CD8-positive, alpha-beta memory T cell (primary cell): ENCODE results near the gene SLC44A4. TPM values are rescaled to one million over a fixed set of nuclear protein-coding genes. Genes with fewer than 3 reads are reported as not detected.

Experiments
- CTCF ChIA-PET: fragments of 350-600 bp; sonication (Branson Sonifier 250); formaldehyde crosslinking; loops from one replicate; lab custom pipeline; 2021; ENCODE audit warnings: antibody characterized with exemption; lab: Charles Lee
- POLR2A ChIA-PET: fragments of 350-600 bp; sonication (Branson Sonifier 250); formaldehyde crosslinking; loops from one replicate; lab custom pipeline; 2021; ENCODE audit warnings: antibody characterized with exemption; lab: Charles Lee
- DNase-seq, 5 donors: peaks; one replicate each; pipeline versions ENCODE4 v3.0.0 to v3.0.0-alpha.2; 2020 to 2022; ENCODE audit warnings: mixed read lengths in 1 of 5
- H3K27ac ChIP-seq: one replicate; pipeline ENCODE4 v1.7.0; 2013; ENCODE audit warnings: low read depth, mild to moderate bottlenecking, low read length, moderate library complexity
- H3K27me3 ChIP-seq: 2 replicates; pipeline ENCODE4 v1.7.0; 2013; ENCODE audit warnings: low read length, mild to moderate bottlenecking; ENCODE audit not compliant: insufficient read depth, poor library complexity, severe bottlenecking
- H3K36me3 ChIP-seq: 2 replicates; pipeline ENCODE4 v1.7.0; 2013; ENCODE audit warnings: mild to moderate bottlenecking, low read length, moderate library complexity; ENCODE audit not compliant: insufficient read depth
- H3K4me1 ChIP-seq: 2 replicates; pipeline ENCODE4 v1.7.0; 2013; ENCODE audit warnings: mild to moderate bottlenecking, low read length, moderate library complexity; ENCODE audit not compliant: insufficient read depth
- H3K4me3 ChIP-seq: 2 replicates; pipeline ENCODE4 v1.7.0; 2013; ENCODE audit warnings: mild to moderate bottlenecking, low read length
- H3K9me3 ChIP-seq: 2 replicates; pipeline ENCODE4 v1.7.0; 2013; ENCODE audit warnings: mild to moderate bottlenecking, low read length
- H3K27ac Mint-ChIP-seq, 8 donors: one replicate each; pipeline ENCODE4 v1.8.0; 2020 to 2021; ENCODE audit warnings: mixed read lengths in 8 of 8, mild to moderate bottlenecking in 6 of 8, inconsistent platforms in 3 of 8, moderate library complexity in 3 of 8
- H3K27me3 Mint-ChIP-seq, 2 donors: one replicate each; pipeline ENCODE4 v1.8.0; 2020 to 2021; ENCODE audit warnings: mixed read lengths in 2 of 2, mild to moderate bottlenecking in 1 of 2, moderate library complexity in 1 of 2
- H3K36me3 Mint-ChIP-seq, 3 donors: one replicate each; pipeline ENCODE4 v1.8.0; 2020 to 2021; ENCODE audit warnings: mixed read lengths in 3 of 3, inconsistent platforms in 1 of 3, mild to moderate bottlenecking in 1 of 3
- H3K4me1 Mint-ChIP-seq, 3 donors: one replicate each; pipeline ENCODE4 v1.8.0; 2020 to 2021; ENCODE audit warnings: mixed read lengths in 3 of 3, inconsistent platforms in 1 of 3, mild to moderate bottlenecking in 1 of 3
- H3K4me3 Mint-ChIP-seq, 7 donors: one replicate each; pipeline ENCODE4 v1.8.0; 2020 to 2021; ENCODE audit warnings: mixed read lengths in 7 of 7, mild to moderate bottlenecking in 6 of 7, moderate library complexity in 4 of 7, inconsistent platforms in 2 of 7
- H3K9me3 Mint-ChIP-seq, 5 donors: one replicate each; pipeline ENCODE4 v1.8.0; 2020 to 2022; ENCODE audit warnings: mixed read lengths in 5 of 5, mild to moderate bottlenecking in 3 of 5, moderate library complexity in 2 of 5, inconsistent platforms in 1 of 5
- polyA plus RNA-seq: library from polyadenylated mRNA; unstranded; fragments of 300-500 nt; fragmentation: Illumina TruSeq; gene quantifications from one replicate; pipeline ENCODE4 v1.2.3, GENCODE V29; 2021
- total RNA-seq, 2 experiments: library from RNA; stranded (reverse); gene quantifications; one replicate each; pipeline ENCODE4 v1.2.3, GENCODE V29; 2021

SLC44A4 gene
- total and polyA plus RNA-seq, 3 experiments from 2014 or later = not detected

DNA sequence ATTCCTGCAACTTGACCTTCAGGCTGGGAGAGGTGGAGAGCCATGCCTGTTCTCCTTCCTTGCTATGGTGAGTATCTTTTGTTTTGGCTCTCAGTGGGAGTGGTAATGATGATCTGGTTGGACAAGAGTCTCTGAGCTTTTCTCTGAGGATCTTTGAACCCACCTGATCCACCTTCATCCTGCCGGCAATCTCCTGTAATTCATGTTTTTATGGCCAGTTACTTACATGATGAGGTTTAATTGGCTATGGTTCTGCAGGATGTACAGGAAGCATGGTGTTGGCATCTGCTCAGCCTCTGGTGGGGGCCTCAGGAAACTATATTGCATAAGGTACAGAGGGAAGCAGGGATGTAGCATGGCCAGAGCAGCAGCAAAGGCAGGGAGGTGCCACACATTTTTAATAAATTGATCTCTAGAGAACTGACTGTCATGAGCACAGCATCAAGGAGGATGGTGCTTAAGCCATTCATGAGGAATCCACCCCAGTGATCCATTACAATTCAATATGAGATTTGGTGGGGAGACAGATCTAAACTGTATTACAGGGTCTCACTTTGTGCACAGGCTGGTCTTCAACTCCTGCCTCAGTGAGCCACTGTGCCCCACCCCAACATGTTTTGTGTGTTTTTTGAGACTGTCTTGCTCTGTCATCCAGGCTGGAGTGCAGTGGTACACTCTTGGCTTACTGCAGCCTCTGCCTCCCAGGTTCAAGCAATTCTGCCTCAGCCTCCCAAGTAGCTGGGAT, 41.3 kb downstream of the SLC44A4 start:
- H3K27ac ChIP-seq = peak overlapping the region; percentile 94
- no peak for DNase-seq
- ChIA-PET POLR2A (interaction anchor here (0.7 to 1.4 kb wide), 3 partner anchors 25 to 107 kb away, joined by 3 to 6 read pairs (median 4); partner anchors contain the start of gene NEU1), CTCF (interaction anchor here (1.1 to 2.8 kb wide), 6 partner anchors 26 to 239 kb away, joined by 3 to 9 read pairs (median 4); partner anchors contain the start of gene NEU1)
- H3K27ac Mint-ChIP-seq = peak overlapping the region; percentile 61 to 100 (median 98)
- no peaks in the 10 kb centered on the region for H3K27me3 Mint-ChIP-seq
- H3K4me1 Mint-ChIP-seq = peaks cover 38 to 49% (median 43%) of the 10 kb centered on the region in 3 donors
- H3K9me3 Mint-ChIP-seq = no peaks in the 10 kb centered on the region
- no peaks in the 10 kb centered on the region for H3K27me3 ChIP-seq
- peaks cover 43% of the 10 kb centered on the region for H3K4me1 ChIP-seq
- H3K4me3 Mint-ChIP-seq = peak overlapping the region; percentile 89 to 100 (median 95)
- H3K4me3 ChIP-seq = peak overlapping the region; percentile 73
- H3K36me3 Mint-ChIP-seq = peaks cover 10 to 72% (median 14%) of the 10 kb centered on the region in 3 donors
- H3K9me3 ChIP-seq = no peaks in the 10 kb centered on the region
- peaks cover 33% of the 10 kb centered on the region for H3K36me3 ChIP-seq

DNA sequence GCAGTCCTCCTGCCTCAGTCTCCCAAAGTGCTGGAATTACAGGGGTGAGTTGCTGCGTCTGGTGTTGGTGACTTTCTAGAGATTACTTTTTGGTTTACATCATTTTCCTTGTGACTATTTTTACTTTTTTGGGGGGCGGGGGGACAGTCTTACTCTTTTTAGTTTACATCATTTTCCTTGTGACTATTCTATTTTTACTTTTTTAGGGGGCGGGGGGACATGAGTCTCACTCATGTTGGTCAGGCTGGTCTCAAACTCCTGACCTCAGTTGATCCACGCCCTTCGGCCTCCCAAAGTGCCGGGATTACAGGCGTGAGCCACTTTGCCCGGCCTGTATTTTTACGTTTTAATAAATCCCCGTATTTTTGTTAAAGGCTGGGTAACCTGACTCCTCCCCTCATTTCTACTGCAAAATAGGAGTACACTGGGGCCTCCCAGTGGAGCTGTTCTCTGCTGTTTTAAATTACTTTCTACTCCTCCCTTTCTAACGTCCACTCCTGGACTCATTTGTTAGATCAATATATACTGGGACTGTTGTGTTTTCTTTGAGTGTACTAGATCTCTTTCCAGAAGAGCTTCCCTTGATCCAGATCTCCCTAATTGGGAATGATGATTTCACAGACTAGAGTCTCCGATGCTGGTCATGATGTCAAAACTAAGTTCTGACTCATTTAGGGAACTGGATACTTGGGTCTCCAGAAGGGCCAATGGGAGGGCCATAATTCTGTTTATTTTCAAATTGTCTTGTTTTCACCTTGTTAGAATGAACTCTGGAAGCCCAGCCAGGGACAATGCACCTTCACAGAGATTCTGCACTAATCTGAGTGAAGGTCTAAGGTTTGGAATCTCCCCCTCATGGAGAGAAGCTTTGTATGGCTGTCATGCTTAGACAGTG, 42.1 kb downstream of the SLC44A4 start:
- ChIA-PET CTCF (interaction anchor here (1.1 to 1.6 kb wide), 4 partner anchors 29 to 238 kb away, joined by 3 to 4 read pairs (median 4); no protein-coding TSS in a partner anchor), POLR2A (interaction anchor here (0.5 to 2.3 kb wide), 6 partner anchors 26 to 243 kb away, joined by 3 to 12 read pairs (median 4); partner anchors contain the start of genes EHMT2 and NEU1)
- no peaks in the 10 kb centered on the region for H3K27me3 ChIP-seq
- Mint-ChIP-seq H3K4me1 (peaks cover 38 to 49% (median 43%) of the 10 kb centered on the region in 3 donors), H3K36me3 (peaks cover 10 to 69% (median 14%) of the 10 kb centered on the region in 3 donors), H3K4me3 (peak overlapping the region; percentile 89 to 100 (median 95)), H3K27ac (peak overlapping the region; percentile 61 to 100 (median 98)), H3K9me3 (no peaks in the 10 kb centered on the region), H3K27me3 (no peaks in the 10 kb centered on the region)
- no peaks in the 10 kb centered on the region for H3K9me3 ChIP-seq
- peaks cover 33% of the 10 kb centered on the region for H3K36me3 ChIP-seq
- peak in 1 of 5 donors; percentile 23 for DNase-seq
- peak overlapping the region; percentile 73 for H3K4me3 ChIP-seq
- peak overlapping the region; percentile 94 for H3K27ac ChIP-seq
- peaks cover 43% of the 10 kb centered on the region for H3K4me1 ChIP-seq

- Mint-ChIP-seq H3K27me3 (no peaks in the 10 kb centered on the region), H3K4me3 (peak overlapping the region; percentile 89 to 100 (median 95)), H3K9me3 (no peaks in the 10 kb centered on the region), H3K36me3 (peaks cover 10 to 63% (median 14%) of the 10 kb centered on the region in 3 donors), H3K27ac (peak overlapping the region; percentile 61 to 100 (median 98)), H3K4me1 (peaks cover 40 to 51% (median 45%) of the 10 kb centered on the region in 3 donors)
- peak overlapping the region; percentile 73 for H3K4me3 ChIP-seq
- CTCF ChIA-PET = interaction anchor here (1.0 to 2.6 kb wide), 5 partner anchors 8 to 178 kb away, joined by 3 to 9 read pairs (median 3); partner anchors contain the start of gene NEU1
- POLR2A ChIA-PET = interaction anchor here (0.5 to 2.3 kb wide), 5 partner anchors 27 to 678 kb away, joined by 3 to 12 read pairs (median 4); partner anchors contain the start of genes EHMT2 and NEU1
- H3K27ac ChIP-seq = peak overlapping the region; percentile 94
- H3K27me3 ChIP-seq = no peaks in the 10 kb centered on the region
- peaks cover 50% of the 10 kb centered on the region for H3K4me1 ChIP-seq
- H3K9me3 ChIP-seq = no peaks in the 10 kb centered on the region
- DNase-seq = no peak
- H3K36me3 ChIP-seq = peaks cover 33% of the 10 kb centered on the region
Measured at GRCh38 chr6:31836047-31836473, 42.7 kb downstream of the SLC44A4 start.

- no peaks in the 10 kb centered on the region for H3K9me3 Mint-ChIP-seq
- H3K36me3 ChIP-seq = peaks cover 29% of the 10 kb centered on the region
- H3K27me3 ChIP-seq = no peaks in the 10 kb centered on the region
- peaks cover 54% of the 10 kb centered on the region for H3K4me1 ChIP-seq
- H3K27ac ChIP-seq = peak overlapping the region; percentile 94
- H3K27ac Mint-ChIP-seq = peak overlapping the region; percentile 94 to 100 (median 98)
- H3K4me3 ChIP-seq = peak overlapping the region; percentile 73
- no peaks in the 10 kb centered on the region for H3K27me3 Mint-ChIP-seq
- CTCF ChIA-PET = interaction anchor here (0.9 to 2.6 kb wide), 4 partner anchors 9 to 39 kb away, joined by 3 to 9 read pairs (median 4); partner anchors contain the start of genes LSM2 and NEU1
- H3K36me3 Mint-ChIP-seq = peaks cover 10 to 53% (median 12%) of the 10 kb centered on the region in 3 donors
- peak; percentile 64 to 86 (median 75) for DNase-seq
- POLR2A ChIA-PET = interaction anchor here (0.5 to 2.3 kb wide), 9 partner anchors 28 to 1150 kb away, joined by 3 to 12 read pairs (median 4); partner anchors contain the start of genes EHMT2, GPANK1, LSM2 and MPIG6B
- H3K4me3 Mint-ChIP-seq = peak overlapping the region; percentile 89 to 100 (median 95)
- no peaks in the 10 kb centered on the region for H3K9me3 ChIP-seq
- H3K4me1 Mint-ChIP-seq = peaks cover 54 to 66% (median 59%) of the 10 kb centered on the region in 3 donors
Measured at GRCh38 chr6:31834367-31835250, 44.2 kb downstream of the SLC44A4 start.

DNA sequence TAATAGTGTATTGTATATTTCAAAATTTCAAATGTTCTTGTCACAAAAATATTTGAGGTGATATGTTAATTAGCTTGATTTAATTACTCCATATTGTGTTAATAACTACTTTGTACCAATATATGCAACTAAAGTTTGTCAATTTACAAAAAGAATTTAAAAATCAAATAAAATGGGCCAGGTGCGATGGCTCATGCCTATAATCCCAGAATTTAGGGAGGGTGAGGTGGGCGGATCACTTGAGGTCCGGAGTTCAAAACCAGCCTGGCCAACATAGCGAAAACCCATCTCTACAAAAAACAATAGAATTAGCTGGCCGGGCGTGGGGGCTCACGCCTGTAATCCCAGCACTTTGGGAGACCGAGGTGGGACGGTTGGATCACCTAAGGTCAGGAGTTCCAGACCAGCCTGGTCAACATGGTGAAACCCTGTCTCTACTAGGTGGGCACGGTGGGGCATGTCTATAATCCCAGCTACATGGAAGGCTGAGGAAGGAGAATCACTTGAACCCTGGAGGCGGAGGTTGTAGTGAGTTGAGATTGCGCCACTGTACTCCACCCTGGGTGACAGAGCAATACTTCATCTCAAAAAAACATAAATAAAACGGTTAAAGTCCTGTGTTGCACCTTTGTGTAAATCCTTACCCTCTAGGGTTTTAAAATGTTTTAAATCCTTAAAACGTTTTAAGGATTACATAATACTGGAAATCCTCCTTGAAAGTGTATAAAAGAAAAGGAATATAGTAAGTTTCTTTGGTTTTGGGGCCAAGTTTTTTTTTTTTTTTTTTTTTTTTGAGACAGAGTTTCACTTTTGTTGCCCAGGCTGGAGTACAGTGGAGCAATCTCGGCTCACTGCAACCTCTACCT, 47.2 kb downstream of the SLC44A4 start:
- H3K27me3 ChIP-seq = no peaks in the 10 kb centered on the region
- H3K4me3 ChIP-seq = peak overlapping the region; percentile 76
- H3K9me3 ChIP-seq = no peaks in the 10 kb centered on the region
- Mint-ChIP-seq H3K9me3 (no peaks in the 10 kb centered on the region), H3K27ac (peak overlapping the region in 5 of 8 donors; percentile 29 to 87 (median 78)), H3K4me1 (peaks cover 45 to 46% (median 45%) of the 10 kb centered on the region in 3 donors), H3K36me3 (peaks cover 0 to 33% (median 0%) of the 10 kb centered on the region in 3 donors), H3K4me3 (peak overlapping the region; percentile 87 to 97 (median 92)), H3K27me3 (peaks cover 0 to 4% of the 10 kb centered on the region in 2 donors)
- no peaks in the 10 kb centered on the region for H3K36me3 ChIP-seq
- peak overlapping the region; percentile 71 for H3K27ac ChIP-seq
- POLR2A ChIA-PET = interaction anchor here (0.7 to 1.0 kb wide), 2 partner anchors 17 to 151 kb away, joined by 3 to 7 read pairs; partner anchors contain the start of gene LY6G5C
- CTCF ChIA-PET = interaction anchor here (0.7 to 4.2 kb wide), 14 partner anchors 9 to 285 kb away, joined by 3 to 71 read pairs (median 4); partner anchors contain the start of genes ATP6V1G2, BAG6, DDAH2 and LSM2
- DNase-seq = no peak
- H3K4me1 ChIP-seq = peaks cover 31% of the 10 kb centered on the region

- H3K36me3 ChIP-seq = no peaks in the 10 kb centered on the region
- no peaks in the 10 kb centered on the region for H3K9me3 Mint-ChIP-seq
- H3K27ac ChIP-seq = peak overlapping the region; percentile 71
- peaks cover 41 to 44% (median 42%) of the 10 kb centered on the region in 3 donors for H3K4me1 Mint-ChIP-seq
- POLR2A ChIA-PET = interaction anchor here (0.7 to 1.5 kb wide), 4 partner anchors 91 to 251 kb away, joined by 3 to 7 read pairs (median 4); partner anchors contain the start of genes ABHD16A, LY6G5C and MSH5
- peaks cover 0 to 26% (median 0%) of the 10 kb centered on the region in 3 donors for H3K36me3 Mint-ChIP-seq
- peak overlapping the region; percentile 76 for H3K4me3 ChIP-seq
- no peak for DNase-seq
- H3K27me3 ChIP-seq = no peaks in the 10 kb centered on the region
- H3K27me3 Mint-ChIP-seq = peaks cover 0 to 4% of the 10 kb centered on the region in 2 donors
- H3K27ac Mint-ChIP-seq = peak overlapping the region; percentile 78 to 96 (median 88)
- no peaks in the 10 kb centered on the region for H3K9me3 ChIP-seq
- CTCF ChIA-PET = interaction anchor here (0.8 to 4.2 kb wide), 23 partner anchors 13 to 285 kb away, joined by 3 to 71 read pairs (median 5); partner anchors contain the start of genes ATP6V1G2, BAG6, DDAH2 and GPANK1
- peak overlapping the region; percentile 87 to 97 (median 92) for H3K4me3 Mint-ChIP-seq
- H3K4me1 ChIP-seq = peaks cover 28% of the 10 kb centered on the region
Measured at GRCh38 chr6:31830886-31831335, 47.9 kb downstream of the SLC44A4 start.
